Loucy (cell line): Measurements from ENCODE around the gene RAD9A.

Experiments
- EZH2phosphoT487 ChIP-seq: fragments of 200-600 bp; IDR thresholded peaks from 2 replicates; pipeline ENCODE4 v1.6.1; 2018; ENCODE audit warnings: antibody characterized with exemption, mild to moderate bottlenecking, moderate library complexity, borderline replicate concordance
- TF ChIP-seq, protein P1 (sequence below): fragments of 200-600 bp; sonication (generic); conservative IDR thresholded peaks from 2 replicates; pipeline ENCODE4 v1.5.1; 2014; ENCODE audit warnings: mild to moderate bottlenecking, antibody characterized with exemption, low read length

DNA sequence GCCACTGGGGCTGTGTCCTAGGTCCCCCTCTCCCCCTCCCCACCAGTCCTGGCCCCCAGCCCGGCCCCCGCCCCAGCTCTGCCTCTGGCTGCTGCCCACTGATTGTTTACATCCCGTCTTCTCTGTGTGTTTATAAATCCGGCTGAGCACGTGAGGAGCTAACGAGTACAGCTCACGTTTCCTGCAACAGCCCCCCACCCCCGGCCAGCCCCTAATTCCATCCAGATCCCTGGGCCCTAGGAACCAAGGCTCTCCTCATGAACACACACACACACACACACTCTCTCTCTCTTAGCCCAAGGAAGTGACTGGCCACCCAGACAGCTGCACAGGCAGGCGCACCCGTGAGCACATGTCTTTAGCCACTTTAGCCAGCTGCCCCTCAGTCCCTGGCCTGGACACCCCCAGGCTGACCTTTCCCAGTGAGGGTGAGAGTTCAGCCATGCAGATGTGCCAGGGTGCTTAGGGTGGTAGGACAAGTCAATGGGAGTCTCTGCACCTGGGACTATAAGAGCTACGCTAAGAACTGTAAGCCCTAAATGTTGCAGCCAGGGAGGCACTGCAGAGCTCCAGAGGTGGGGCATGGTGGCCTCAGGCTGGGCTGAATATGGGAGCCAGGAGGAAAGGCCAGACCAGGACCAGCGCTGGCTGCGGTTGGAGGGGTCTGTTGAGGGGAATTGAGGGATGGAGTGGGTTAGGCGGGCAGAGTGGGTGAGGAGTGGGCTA is 21.3 kb upstream of the RAD9A start:
- TF ChIP-seq, protein P1, sequence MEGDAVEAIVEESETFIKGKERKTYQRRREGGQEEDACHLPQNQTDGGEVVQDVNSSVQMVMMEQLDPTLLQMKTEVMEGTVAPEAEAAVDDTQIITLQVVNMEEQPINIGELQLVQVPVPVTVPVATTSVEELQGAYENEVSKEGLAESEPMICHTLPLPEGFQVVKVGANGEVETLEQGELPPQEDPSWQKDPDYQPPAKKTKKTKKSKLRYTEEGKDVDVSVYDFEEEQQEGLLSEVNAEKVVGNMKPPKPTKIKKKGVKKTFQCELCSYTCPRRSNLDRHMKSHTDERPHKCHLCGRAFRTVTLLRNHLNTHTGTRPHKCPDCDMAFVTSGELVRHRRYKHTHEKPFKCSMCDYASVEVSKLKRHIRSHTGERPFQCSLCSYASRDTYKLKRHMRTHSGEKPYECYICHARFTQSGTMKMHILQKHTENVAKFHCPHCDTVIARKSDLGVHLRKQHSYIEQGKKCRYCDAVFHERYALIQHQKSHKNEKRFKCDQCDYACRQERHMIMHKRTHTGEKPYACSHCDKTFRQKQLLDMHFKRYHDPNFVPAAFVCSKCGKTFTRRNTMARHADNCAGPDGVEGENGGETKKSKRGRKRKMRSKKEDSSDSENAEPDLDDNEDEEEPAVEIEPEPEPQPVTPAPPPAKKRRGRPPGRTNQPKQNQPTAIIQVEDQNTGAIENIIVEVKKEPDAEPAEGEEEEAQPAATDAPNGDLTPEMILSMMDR = no peak
- TF ChIP-seq EZH2phosphoT487 = no peak
